UCSD-AML1 (cell line): Measurements from ENCODE around the gene TMEM95.
"Not testable (repeated sequence)": the region's sequence is repeated elsewhere in the genome, so short reads cannot be mapped to it uniquely, and the experiment has no call there.

Experiments used
- DNase-seq: peaks from one replicate; lab custom pipeline; 2025; ENCODE audit not compliant: unreplicated experiment; lab: John Stamatoyannopoulos, UW

Gene TMEM95

DNA sequence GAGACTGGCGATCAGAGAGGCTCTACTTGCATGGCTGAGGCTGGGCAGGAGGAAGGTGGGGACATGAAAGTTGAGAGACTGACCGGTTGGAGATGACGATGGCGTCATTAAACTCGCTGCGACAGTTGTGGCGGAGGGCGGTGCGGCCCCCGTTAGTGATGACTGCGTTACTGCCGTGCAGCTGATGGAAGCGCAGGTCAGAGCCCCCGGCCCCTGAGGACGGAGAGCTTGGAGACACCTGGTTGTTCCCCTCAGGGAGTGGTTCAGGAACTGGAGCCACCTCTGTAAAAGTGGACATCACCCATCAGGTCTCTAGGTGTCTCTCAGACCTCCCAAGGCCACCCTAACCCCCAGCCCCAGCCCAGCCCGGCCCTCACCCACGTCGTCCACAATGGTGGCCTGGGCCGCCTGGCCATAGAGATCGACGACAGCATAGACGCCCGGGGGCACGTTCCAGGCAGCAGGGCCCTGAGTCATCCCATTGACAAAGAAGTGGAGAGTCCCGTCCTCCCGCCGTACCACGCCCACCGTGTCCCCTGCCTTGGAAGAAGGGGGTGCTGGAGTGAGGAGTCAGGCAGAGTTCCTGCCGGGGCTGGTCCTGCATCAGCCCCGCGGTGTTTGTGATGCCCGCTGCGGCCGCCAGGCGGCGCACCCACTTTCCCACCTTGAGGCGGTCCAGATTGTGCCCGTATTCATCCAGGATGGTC lies 31.1 kb upstream of the TMEM95 start:
- peak; percentile 48 for DNase-seq

- DNase-seq, result no peak
These were observed 30.5 kb upstream of the TMEM95 start for GRCh38 chr17:7324438-7324779.

DNA sequence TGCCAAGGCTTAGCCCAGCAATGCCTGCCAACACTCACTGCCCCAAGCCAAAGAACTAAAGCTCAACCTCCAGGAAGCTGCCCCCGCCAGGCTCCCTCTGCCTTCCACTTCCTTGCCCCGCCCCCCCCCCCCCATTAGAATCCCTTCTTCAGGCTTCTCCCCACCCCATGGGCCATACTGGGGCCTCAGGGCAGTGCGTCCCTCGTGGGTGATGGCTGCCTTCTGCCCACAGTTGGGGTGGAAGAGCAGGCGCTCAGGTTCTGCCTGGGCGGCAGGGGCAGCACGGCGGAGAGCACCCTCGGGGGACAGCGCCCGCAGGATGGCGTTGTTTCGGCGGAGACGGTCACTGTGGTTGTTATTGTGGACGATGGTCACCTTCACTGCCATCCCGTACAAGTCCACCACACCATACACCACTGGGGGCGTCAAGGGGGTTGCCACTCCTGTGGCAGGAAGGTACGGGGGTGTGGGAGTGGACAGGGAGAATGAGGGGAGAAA lies 29.9 kb upstream of the TMEM95 start:
- no peak for DNase-seq

DNA sequence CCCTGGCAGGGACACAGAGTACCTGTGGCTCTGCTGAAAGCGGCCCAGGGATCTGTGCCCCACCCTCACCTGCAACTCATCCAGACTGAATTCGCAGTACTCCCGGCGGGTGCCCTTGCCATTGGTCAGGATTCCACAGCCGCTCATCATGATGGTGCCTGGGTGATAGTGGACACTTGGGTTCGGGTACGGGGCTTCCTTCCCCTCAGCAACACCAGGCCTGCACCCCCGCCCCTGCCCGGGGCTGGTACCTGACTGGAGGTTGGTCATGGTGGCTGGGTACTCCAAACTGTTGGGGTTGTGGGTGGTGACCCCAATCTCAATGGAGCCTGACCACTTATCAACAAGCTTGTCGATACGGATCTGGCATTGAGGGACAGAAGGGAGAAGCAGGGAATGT lies 28.8 kb upstream of the TMEM95 start:
- no peak for DNase-seq

DNA sequence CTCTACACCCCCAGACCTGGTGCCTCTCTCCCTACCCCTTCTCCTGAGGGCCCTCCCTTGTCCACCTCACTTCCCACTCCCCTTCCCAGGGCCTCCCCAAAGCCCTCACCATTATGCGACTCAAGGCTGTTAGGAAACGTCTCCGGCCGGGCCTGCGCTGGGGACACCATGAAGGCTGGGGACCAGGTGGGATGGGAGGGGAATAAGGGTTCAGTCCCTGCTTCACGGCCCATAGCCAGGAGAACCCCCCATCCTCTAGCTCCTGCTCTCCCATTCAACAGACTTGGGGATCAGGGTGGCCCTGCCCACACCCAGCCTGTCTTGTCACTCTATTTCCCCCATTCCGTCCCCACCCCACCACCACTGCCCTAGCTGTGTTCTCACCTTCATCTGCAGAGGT lies 27.9 kb upstream of the TMEM95 start:
- DNase-seq, result no peak

DNA sequence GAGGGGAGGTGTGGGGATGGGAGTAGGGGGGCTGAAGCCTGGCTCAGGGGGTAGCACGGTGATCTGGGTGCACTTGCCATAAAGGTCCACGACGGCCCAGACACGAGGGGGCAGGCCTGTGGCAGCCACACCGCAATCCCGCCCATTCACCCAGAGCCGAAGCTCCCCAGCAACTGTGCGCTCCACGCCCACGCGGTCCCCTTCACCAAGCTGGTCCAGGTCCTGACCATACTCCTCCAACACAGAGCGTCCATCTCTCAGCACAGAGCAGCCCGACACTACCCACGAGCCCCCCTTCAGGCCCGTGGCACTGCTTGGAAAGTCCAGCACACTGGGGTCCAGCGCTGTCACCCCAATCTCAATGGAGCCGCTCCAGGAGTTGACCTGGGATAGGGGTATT lies 27.5 kb upstream of the TMEM95 start:
- DNase-seq, result no peak

GRCh38 chr17:7328009-7328408 lies 26.9 kb upstream of the TMEM95 start:
- DNase-seq, result no peak

DNA sequence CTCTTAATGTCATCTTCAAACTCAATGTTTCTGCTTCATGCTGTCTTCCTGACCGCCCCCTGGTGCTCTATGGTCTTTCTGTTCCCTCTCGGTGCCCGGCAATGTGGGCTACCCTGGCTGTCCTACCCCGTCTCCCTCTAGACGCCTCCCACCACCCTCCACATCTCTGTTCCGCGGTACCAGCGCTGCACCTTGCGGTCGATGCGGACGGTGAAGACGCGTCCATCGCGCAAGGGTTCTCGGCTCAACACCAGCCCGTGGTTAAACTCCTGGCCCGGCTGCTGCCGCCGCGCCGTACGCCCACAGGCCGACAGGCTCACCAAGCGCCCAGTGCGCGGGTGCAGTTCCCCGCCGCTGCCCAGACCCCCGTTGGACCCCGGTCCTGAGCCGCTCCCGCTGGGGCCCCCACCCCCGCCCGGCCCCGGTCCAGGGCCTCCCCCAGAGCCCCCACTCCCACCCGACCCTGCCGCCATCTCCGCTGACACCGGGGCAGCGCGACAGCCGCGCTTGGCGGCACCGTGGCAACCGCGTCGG lies 26.0 kb upstream of the TMEM95 start, which contains the start of gene NEURL4:
TSS of gene NEURL4 (minus strand) at position 496 of the 534 bp plus-strand sequence. CDS start at position 473, 23 bp downstream.
- no peak for DNase-seq

GRCh38 chr17:7329374-7329996 lies 25.5 kb upstream of the TMEM95 start:
- peak; percentile 98 for DNase-seq

- DNase-seq, result peak; percentile 82
These were observed 24.8 kb upstream of the TMEM95 start for GRCh38 chr17:7329997-7330637.

DNA sequence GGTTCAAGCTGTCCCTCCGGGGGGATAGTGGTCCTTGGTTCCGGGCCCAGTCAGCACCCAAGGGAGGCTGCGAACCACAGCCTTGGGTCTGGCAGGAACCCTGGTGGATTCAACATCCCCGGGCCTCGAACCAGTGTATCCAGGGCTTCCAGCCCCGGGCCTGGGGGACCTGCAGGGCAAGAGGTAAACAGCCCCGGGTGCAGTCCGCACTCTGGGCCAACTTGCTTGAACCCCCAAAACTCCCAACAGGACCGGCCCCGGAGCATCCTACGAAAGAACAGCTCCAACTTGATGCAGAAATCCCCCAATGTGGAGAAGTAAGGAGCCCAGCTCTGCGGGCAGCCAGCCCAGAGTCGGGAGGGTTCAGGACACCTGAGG lies 24.3 kb upstream of the TMEM95 start:
- DNase-seq, result no peak

DNA sequence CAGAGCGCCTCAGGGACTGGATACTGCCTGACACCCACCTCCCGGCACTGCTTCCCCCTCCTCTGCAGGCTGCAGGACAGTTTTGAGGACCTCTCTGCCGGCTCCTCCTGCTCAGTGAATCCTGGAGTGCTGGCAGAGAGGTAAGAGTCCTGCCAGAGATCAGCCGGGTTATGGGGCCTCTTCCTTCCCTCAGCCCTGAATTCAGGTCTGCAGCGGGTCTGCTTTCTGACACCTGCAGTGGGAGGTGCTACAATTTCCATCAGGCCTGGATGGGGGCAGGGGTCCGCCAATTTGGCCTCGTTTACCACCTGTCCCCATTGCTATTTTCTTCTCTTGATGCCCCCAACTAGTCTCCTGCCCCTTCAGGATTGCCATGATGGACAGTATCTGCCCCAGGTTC lies 22.8 kb upstream of the TMEM95 start:
- DNase-seq, result no peak

GRCh38 chr17:7332600-7333069 lies 22.3 kb upstream of the TMEM95 start:
- DNase-seq, result not testable (repeated sequence)

DNA sequence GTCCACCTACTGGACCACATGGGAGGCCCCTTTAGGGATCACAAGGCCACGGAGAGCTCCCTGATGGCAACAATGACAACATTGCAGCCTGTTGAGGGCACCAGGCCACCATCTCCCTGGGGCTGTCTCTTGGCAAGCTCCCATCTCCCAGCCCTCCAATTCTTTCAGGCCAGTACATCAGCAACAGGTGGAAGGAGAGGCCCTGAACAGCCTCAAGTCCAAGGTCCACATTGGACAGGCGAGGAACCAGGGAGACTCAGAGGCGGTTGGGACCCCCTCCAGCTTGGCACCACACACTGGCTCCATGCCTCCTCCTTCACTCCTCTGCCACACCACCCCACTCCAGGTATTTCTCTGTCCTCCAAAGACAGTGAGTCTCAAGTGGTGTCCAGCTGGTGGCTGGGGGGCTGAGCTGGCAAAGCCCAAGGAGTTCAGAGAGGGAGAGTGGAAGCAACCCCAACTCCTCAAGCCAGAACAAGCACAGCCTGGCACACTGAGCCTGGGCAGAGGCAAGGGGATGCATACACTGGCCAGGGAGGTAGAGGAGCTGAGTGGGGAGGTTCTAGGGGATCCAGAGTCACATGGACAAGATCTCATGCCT lies 19.9 kb upstream of the TMEM95 start:
- DNase-seq, result no peak

DNA sequence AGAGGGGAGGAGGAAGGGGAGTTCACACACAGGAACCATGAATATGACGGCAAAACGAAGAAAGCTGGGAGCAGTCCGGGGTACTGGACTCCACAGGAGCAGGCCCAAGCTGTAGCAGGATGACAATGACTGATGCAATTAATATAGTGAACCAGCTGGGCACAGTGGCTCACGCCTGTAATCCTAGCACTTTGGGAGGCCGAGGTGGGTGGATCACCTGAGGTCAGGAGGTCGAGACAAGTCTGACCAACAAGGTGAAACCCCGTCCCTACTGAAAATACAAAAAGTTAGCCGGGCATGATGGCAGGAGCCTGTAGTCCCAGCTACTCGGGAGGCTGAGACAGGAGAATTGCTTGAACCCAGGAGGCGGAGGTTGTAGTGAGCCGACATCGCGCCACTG lies 19.2 kb upstream of the TMEM95 start:
- DNase-seq, result not testable (repeated sequence)

DNA sequence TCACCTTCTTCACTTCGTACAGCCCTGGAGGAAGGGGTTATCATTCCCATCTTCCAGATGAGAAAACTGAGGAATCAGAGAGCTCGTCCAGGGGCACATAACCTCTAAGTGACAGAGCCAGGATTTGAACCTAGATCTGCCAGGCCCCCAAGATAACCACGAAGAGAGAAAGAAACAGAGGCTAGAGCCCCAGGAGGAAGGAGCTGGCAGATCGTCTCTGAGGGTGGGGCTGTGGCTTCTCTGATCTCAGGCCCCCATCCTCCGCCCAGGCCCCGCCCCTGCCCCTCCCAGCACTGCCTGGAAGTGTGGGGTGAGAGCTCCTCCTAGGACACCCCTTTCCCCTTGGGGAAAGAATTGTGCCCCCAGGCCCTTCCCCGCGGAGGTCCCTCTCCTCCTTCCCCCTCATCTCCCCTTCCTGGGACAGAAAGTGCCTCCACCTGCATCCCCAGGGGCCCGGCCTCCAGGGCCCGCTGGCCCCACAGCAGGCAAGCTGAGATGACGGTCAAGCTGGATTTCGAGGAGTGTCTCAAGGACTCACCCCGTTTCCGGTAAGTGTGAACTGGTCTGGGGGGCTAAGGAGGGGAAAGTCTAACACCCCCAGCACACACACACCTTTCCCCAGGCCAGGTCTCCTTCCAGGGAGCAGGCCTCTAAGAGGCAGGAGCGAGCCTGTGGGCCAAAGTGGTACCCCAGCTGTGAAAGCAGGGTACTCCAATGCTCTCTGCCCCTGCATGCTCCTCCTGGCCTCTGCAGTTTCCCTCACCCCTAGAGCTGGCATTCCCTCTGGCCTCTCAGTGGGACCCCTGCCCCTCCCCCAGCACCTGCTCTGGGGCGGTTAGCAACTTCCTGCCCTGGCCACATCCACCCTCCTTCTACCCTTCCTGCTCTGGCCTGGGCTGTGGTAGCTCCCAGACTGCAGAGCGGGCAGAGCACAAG lies 18.4 kb upstream of the TMEM95 start, which contains the start of gene ACAP1:
TSS of gene ACAP1 (plus strand) at position 290 of the 936 bp plus-strand sequence. CDS start at position 496, 206 bp downstream.
- DNase-seq, result peak; percentile 87

DNA sequence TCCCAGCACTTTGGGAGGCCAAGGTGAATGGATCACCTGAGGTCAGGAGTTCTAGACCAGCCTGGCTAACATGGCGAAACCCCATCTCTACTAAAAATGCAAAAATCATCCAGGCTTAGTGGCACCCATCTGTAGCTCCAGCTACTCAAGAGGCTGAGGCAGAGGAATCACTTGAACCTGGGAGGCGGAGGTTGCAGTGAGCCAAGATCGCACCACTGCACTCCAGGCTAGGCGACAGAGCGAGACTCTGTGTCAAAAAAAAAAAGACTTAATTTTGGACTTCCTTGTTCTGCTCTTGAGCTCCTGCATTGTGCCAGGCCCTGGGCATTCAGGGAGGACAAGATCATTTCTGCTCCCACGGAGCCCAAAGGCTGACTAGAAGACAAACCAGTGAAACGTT lies 17.4 kb upstream of the TMEM95 start:
- not testable (repeated sequence) for DNase-seq

- no peak for DNase-seq
These were observed 14.8 kb upstream of the TMEM95 start for GRCh38 chr17:7340179-7340578.

DNA sequence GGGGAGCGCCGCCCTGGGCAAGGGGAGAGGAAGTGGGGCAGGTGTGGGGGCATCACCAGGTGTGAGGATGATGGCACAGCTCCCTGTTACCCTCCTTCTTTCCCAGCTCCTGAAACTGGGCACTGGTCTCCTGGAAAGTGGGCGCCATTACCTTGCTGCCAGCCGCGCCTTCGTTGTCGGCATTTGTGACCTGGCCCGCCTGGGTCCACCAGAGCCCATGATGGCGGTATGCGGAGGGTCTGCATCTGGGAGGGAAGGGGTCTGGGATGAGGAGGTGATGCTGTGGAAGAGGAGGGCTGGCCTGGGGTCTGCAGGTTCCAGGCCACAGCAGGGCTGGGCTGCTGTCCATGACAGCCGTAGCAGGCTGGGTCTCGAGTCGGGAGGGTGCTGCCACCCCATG lies 13.1 kb upstream of the TMEM95 start:
- no peak for DNase-seq

GRCh38 chr17:7343250-7343649 lies 11.7 kb upstream of the TMEM95 start:
- no peak for DNase-seq
